ENCODE results near the gene KCNN4.
"Not testable (repeated sequence)": the region's sequence is repeated elsewhere in the genome, so short reads cannot be mapped to it uniquely, and the experiment has no call there.

KCNN4 gene

DNA sequence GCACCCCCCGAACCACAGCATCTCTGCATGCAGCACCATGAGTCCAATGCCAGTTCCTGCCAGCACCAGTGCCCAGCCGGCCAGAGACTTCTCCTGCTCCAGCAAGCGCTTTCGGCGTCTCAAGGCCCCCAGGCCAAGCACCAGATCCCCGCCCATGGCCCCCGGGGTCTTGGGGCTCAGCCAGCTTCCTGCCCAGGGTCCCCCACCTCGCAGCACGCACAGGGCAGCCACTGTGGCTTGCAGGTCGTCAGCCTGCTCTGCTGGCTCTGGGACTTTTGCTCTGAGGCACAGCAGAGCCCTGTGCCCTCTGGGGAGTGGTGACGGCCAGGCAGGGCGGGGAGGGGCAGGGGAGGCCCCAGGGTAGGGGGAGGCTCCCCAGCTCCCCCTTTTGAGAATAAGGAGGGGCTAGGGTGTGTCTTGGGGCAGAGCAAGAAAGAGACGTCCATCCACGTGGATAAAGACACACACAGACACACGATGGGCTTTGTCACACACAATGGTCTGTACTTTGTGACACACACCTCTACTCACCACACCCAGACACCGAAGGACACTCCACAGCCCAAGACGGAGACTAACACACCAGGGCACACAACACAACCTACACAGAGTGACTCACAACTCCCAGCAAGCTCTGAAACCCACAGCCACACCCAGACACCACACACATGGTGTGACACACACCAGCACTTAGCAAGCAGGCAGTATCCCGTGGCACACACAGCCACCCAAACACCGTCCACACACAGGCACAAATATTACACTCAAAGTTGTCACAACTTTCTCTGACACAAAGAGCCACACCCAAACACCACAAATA, at the start of gene KCNN4:
Gene KCNN4, minus strand, starts transcription at position 268 of the 820 bp plus-strand sequence. Its CDS starts 112 bp downstream, at position 156.
- DNase-seq: peak; percentile 54

DNA sequence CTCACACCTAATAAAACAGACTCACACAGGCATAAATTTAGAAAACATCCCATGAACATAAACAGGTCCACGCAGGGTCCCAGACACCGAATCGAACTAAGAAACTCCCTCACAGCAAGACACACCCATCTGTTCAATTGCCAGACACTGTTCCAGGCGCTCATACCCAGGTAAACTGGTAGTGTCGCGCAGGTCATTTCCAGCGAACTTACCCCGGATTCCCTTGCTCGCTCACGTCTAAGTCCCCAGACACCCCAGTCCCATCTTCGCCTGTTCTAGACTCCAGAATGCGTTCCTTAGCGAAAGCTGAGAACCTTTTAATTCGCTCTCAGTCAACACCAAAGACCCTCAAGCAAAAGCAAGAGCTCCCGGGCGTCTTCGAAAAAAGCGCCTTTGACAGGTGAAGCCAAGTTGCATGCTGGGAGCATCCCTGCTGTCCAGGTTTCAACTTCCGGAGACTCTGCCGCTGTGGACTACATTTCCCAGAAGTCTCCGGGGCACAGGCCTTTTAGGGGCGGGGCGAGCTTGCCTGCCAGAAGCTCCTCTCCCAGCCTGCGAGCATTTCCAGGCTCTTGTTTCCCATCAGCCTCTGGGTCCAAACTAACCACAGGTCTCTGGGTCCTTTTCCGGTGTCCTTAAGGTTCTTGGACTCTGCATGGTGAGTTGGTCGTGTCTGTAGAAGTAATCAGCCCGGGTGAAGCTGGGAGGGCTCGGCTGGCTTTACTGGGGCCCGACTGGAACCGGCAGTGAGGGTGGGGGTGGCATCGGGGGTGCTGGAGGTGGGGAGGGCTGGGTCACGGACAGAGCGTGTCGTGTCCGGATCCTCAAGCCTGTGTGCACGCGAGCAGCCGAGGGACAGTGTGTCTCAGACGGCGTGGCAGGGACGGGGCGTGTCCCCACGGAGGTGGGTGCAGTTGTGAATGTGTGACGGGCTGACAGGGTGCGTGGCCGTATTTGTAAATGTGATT, 46.3 kb upstream of the KCNN4 start, which contains the start of gene ZNF283:
Gene ZNF283, plus strand, starts transcription at position 535 of the 968 bp plus-strand sequence. CDS start 6,184 bp downstream, outside the sequence.
- DNase-seq: peak; percentile 86

DNA sequence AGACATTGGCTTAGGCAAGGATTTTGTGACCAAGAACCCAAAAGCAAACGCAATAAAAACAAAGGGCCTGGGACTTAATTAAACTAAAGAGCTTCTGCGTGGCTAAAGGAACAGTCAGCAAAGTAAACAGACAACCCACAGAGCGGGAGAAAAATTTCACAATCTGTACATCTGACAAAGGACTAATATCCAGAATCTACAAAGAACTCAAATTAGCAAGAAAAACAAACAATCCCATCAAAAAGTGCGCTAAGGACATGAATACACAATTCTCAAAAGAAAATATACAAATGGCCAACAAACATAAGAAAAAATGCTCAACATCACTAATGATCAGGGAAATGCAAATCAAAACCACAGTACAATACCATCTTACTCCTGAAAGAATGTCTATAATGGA, 43.8 kb upstream of the KCNN4 start:
- not testable (repeated sequence) for DNase-seq

DNA sequence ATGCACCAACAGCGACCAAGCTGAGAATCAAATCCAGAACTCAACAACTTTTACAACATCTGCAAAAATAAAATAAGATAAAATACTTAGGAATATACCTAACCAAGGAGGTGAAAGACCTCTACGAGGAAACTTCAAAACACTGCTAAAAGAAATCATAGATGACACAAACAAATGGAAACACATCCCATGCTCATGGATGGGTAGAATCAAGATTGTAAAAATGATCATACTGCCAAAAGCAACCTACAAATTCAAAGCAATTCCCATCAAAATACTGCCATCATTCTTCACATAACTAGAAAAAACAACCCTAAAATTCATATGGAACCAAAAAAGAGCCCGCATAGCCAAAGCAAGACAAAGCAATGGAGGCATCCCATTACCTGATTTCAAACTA, 43.1 kb upstream of the KCNN4 start:
- not testable (repeated sequence) for DNase-seq

DNA sequence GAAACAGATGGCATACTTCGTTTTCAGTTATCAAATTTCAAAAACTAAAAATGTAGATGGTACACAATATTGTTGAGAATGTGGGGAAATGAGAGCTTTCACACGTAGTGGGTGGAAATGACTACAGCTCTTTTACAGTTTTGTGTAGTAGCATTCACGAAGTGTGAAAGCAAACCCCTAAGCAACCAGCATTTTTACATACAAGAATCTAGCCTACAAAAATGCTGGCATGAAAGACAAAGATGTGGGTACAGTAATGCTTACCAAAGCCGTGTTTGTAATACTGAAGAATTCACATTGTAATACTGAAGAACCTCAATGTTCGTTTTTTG, 40.1 kb upstream of the KCNN4 start:
- no peak for DNase-seq

DNA sequence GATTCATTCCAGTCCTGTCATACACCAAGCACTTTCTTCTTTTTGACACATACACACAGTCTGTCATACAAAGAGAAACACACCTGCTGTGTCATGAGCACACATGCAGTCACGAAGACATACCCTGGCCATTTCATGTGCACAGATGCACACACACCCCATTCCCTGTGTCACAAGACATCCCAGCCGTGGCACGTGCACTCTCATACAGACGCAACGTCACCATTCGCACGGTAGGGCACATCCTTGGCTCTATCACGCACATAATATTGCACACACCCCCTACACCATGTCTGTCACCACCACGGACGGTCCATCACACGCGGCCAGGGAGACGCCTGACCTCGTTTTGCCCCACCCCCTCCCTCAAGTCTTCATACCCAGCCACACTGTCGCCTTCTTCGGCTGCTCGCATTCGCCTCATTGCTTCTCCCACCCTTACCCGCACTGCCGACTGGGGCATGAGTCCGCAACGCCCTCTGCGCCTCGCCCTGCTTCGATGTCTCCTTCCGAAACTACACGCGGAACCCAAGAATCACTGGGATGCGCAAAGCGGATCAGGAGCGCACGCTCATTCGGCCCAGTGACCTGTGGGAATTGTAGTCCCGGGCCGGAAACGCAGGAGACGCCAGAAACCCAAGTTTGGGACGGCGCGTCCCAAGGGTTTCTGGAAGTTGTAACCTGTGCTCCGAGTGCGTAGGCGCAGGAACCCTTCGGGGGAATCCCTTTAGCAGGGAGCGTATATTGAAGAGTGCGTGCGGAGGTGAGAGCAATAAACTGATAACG, 39.5 kb upstream of the KCNN4 start:
- peak; percentile 26 for DNase-seq

DNA sequence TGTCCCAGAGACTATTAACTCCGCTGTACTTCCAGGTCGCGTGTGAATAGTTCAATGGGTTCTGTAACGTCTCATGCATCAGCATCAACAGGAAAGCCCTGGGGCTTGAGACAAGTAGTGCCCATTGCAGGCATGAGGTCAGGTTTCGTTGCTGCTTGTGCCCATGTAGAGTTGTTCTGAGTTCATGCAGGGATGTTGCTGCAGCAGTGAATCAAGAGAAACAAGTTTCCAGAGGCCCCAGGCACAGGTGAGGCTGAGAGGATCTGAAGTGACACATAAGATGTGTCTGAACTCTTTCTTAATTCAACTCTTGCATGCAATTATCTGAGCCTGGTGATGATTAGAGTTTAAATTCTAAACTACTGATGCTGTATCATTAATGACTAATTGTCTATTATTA, 37.7 kb upstream of the KCNN4 start:
- DNase-seq: no peak

DNA sequence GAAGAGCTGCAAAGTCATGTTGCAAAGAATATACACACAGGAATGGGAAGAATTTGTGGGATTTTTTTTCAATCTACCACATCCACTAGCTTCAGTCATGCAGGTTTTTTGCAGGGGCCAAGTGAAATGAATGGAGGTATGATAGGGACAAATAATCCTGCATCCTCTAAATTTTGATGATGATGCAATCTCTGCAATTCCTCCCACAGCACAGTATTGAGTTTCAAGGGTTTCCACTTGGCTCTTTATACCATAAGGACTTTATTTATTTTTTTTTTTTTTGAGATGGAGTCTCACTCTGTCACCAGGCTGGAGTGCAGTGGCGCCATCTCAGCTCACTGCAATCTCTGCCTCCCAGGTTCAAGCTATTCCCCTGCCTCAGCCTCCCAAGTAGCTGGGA, 36.7 kb upstream of the KCNN4 start:
- not testable (repeated sequence) for DNase-seq

DNA sequence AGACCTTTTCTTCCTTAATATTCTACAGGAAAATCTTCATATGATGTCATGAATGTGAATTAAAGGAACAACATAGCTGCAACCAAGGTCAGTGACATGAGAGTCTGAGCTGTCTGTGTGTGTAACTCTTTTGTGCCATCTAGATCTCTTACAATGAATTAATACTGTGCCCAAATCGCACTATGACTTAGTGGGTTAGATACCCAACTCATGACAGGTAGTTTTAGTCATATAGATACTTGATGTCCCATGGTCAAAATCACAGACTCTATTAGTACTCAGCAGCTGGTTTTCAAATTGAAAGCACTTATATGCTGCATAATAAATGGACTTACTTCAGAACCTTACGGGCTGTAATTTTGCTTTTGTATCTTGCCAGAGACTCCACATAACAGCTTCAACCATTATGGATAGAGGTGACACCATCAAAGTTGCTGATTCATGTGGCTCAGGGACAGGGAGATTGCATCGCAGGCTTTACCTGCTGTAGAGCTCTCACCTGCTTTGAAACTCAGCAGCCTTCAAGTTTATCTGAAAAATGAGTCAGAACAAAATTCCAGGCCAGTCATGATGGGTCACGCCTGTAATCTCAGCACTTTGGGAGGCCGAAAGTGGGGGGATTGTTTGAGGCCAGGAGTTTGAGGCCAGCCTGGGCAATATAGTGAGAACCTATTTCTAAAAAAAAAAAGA, 34.0 kb upstream of the KCNN4 start:
- DNase-seq: no peak

DNA sequence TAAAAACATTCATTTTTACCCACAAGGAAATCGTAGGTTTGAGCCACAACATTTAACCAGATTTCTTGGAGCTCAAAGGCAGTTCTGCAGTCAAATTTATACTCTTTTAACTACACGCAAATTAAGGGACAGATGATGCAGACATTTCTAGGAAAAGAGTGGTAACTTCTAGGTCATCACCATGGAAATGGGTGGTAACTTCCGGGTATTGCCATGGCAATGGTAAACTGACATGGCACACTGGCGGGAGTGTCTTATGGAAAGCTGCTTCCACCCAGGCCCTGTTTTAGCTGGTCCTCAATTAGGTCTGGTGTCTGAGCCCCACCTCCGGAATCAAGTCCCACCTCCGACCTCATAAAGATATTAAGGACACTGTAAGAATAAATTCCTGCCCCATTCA, 31.9 kb upstream of the KCNN4 start:
- no peak for DNase-seq

DNA sequence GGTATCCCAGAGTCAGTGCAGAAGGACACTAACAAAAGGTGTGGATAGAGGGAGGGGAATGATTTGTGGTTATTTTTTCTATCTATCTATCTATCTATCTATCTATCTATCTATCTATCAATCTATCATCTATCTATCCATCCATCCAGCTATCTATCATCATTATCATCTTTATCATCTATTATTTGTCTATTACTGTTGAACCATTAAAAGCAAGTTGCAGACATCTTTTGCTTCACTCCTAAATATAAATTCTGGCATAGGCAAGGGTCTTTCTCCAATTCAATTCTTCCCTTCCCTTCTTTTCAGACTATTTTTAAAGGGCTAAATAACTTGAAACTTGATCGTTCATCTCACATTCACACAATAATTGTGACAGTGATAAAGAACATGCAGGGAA, 31.5 kb upstream of the KCNN4 start:
- DNase-seq: no peak

DNA sequence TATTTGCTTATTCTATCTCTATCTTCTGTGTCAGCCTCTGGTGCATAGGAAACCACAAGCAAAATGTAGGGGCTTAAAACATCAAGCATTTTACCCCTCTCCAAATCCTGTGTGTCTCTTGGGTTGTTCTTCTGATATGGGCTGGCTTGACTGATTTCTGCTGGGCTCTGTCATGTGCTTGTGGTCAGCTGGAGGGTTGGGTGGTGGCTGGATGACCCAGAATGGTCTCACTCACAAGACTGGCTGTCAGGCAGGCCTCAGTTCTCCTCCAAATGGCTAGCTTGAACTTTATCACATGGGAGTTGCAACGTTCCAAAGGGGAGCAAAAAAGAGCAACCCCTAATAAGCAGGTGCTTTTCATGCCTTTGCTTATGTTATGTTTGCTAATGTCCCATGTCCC, 31.1 kb upstream of the KCNN4 start:
- no peak for DNase-seq

DNA sequence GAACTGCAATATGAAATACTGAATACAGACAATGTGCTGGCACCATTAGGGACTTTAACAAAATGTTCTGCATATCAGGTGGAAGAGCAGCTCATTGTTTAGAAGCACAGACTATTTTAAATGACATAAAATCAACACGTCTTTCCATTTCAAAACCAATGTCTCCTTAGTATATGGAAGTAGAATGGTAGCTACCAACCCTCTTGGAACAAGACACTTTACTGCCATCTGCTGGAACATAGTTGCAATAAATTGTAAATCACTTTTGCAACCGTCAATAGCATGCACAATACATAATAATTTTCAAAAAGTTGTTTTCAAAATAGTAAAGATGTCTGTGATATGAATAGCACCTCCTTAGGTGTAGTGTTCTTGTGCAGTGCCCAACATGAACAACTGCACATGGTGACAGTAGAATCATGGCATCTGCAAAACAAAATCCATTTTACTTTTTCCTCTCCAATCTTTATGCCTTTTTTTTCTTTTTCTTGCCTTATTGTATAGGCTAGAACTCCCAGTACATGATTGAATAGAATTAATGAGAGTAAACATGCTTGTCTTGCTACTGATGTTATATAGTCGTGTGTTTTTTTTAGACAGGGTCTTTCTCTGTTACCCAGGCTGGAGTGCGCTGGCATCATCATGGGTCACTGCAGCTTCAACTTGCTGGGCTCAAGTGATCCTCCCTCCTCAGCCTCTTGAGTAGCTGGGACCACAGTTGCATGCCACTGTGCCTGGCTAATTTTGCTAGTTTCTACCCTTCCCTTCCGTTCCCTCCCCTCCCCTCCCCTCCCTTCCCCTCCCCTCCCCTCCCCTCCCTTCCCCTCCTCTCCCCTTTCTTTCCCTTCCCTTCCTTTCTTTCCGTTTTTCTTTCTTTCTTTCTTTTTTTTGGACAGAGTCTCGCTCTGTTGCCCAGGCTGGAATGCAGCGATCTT, 29.3 kb upstream of the KCNN4 start:
- no peak for DNase-seq

DNA sequence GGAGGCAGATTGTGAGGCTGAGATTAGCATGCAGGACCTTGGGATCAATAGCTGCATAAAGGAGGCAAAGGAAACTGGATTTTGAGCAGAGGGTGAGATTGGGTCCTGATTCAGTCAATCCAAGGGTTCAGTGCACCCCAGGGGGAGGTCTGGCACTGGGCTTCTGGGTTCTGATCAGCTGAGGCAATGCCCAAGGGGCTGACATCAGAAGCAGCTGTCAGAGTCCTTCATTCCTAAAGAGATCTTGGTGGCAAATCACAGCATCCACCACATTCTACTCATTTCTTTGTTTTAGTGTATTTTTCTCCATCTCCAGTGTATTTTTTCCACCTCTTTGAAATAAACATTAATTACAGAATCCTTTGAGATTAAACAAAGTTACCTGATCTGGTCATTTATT, 26.9 kb upstream of the KCNN4 start:
- DNase-seq: no peak

DNA sequence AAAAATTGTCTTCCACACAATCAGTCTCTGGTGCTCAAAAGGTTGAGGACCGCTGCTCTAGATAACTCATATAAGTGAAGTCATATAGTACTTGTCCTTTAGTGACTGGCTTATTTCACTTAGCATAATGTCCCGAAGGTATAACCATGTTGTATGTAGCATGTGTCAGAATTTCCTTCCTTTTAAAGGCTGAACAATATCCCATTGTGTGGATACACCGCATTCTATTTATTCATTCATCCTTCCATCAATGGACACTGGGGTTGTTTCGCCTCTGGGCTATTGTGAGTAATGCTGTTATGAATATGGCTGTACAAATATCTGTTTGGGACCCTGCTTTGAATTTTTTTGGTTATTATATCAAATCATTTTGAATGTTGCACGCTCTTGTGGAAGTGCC, 26.1 kb upstream of the KCNN4 start:
- no peak for DNase-seq

DNA sequence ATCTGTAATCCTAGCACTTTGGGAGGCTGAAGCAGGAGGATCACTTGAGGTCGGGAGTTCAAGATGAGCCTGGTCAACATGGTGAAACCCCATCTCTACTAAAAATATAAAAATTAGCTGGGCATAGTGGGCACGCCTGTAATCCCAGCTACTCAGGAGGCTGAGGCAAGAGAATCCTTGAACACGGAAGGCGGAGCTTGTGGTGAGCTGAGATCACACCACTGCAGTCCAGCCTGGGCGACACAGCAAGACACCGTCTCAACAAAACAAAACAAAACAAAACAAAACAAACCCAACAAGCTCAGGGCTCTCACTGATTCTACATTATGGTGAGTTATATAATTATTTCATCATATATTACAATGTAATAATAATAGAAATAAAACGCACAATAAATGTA, 25.6 kb upstream of the KCNN4 start:
- DNase-seq: not testable (repeated sequence)

DNA sequence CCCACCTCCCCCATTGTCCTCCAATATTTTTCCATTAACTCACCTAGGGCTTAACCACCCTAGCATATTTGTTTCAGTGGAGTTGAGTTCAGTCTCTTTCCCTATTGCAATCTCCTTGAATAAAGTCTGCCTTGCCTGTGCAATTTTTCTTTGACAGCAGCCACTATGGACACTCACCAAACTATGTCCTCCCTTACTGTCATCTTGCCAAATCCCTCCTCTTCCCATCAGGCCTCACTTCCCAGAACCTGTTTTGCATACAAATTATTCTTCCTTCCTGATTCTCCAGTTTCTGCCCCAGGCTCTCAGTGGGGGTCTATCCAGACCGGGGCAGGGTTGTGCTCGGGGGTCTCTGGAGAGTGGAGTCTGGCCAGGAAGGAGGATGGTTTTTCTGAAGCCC, 23.7 kb upstream of the KCNN4 start:
- no peak for DNase-seq

DNA sequence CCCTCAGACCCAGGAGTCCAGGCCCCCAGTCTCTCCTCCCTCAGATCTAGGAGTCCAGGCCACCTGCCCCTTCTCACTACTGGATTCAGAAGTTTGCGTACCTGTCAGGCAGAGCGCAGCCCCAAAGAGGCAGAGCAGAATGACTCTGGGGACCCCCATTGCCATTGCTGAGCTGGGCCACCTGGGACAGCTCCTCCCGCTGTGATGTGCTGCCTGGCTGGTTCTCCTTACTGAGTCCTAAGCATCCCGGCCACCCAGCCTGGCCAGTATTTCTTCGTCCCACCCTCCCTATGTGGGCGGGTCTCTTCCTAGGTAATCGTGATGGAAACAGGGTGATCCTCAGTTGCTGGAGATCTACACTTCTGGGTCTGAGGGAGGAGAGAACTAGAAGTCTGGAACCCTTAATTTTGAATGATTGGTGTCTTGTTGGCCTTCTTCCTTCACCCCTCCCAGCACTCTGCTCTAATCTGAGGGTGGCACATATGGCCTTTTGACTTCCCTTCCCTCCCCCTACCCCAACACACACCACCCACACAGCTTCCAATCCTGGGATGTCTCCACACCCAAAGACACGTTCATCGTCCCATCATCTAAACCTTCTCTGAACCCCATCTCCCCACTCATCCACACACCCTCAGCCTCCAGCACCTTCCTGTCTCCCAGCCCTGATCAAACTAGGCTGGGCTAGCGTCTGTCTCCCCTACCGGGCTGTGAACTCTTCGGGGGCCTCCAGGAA, 21.6 kb upstream of the KCNN4 start, which contains the start of gene LYPD5:
Gene LYPD5, minus strand, starts transcription at position 232 of the 736 bp plus-strand sequence. Its CDS starts 67 bp downstream, at position 165.
- DNase-seq: no peak

DNA sequence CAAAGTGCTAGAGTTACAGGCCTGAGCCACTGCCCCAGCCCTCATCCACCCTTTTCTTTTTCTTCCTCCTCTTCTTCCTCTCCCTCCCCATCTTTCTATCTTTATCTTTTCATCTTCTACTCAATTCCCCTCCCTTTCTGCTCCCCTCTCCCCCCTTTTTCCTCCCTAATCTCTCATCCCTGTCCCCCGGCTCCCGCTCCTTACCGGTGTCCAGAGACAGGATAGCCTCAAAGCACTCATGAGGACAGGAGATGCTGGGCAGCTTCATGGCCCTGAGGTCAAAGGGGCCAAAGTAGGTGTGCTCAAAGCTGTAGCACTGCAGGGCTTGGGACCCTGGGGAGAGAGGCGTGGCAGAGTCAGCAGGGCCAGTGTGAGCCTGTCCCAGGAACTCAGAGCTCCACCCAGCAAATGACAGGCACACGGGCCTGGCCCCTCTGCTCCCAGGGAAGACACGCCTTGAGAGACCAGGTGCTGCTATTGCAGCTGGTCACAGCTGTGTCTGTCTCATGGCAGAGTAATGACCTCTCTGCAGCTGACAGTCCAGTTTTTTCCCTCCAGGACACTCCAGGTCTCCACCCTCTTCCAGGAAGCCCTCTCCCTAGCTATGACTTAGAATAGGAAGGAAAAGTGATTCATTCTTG, 18.8 kb upstream of the KCNN4 start:
- DNase-seq: no peak
